NCI-H1694 (cell line): ENCODE data around the gene MARK3.
A peak's percentile ranks its signal among the peaks of the same experiment; 100 is the strongest.
"Not testable (repeated sequence)": the region's sequence is repeated elsewhere in the genome, so short reads cannot be mapped to it uniquely, and the experiment has no call there.

Source experiments
- DNase-seq: peaks from one replicate; lab custom pipeline; 2025; lab: John Stamatoyannopoulos, UW

The MARK3 gene

GRCh38 chr14:103514596-103515421 lies 129.6 kb downstream of the MARK3 start:
- no peak for DNase-seq

GRCh38 chr14:103516426-103517173 lies 131.4 kb downstream of the MARK3 start:
- no peak for DNase-seq

DNA sequence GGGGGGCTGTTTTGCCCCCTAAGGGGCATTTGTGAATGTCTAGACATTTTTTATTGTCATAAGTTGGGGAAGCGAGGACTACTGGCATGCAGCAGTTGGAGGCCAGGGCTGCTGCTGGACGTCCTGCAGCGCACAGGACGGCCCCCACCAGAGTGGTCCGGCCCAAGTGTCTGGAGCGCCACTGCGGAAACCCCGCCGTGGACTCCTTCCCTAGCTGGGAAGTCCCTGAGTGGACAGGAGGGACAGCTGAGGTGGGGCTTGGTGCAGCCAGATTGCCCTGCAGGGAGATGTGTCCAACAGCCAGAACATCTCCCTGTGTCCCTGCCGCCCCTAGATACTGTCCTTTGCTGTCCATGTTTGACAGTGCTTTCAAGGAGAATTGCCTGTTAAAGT lies 132.0 kb downstream of the MARK3 start:
- no peak for DNase-seq

GRCh38 chr14:103517721-103518421 lies 132.7 kb downstream of the MARK3 start:
- DNase-seq: no peak

DNA sequence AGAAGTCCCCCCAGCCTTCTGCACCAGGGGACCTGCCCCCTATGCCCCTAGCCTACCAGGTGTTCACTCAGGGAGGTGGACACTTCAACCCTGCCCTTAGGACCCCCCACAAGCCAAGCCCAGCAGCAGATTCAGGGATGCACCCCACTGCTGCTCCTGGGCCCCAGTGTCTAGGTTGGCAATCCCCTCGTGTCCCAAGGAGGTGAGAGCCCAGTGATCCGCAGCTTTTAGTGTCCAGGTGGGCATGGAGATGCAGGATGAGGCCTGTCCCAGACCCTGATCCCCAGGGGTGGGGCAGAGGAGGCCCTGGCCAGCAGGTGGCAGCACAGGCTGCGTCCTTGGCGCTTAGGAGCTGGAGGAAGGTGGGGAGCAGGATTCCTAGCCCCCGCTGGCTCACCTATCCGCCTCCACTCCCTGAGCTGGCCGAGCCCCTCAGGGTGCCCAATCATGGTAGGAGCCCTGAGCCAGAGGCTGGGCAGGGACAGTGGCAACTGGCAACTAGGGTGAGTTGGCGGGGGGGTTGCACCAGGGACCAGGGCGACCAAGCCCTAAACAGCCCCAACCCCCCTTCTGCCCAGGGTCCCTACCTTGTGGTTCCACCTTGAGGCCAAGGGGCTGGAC lies 133.3 kb downstream of the MARK3 start:
- peak; percentile 81 for DNase-seq

DNA sequence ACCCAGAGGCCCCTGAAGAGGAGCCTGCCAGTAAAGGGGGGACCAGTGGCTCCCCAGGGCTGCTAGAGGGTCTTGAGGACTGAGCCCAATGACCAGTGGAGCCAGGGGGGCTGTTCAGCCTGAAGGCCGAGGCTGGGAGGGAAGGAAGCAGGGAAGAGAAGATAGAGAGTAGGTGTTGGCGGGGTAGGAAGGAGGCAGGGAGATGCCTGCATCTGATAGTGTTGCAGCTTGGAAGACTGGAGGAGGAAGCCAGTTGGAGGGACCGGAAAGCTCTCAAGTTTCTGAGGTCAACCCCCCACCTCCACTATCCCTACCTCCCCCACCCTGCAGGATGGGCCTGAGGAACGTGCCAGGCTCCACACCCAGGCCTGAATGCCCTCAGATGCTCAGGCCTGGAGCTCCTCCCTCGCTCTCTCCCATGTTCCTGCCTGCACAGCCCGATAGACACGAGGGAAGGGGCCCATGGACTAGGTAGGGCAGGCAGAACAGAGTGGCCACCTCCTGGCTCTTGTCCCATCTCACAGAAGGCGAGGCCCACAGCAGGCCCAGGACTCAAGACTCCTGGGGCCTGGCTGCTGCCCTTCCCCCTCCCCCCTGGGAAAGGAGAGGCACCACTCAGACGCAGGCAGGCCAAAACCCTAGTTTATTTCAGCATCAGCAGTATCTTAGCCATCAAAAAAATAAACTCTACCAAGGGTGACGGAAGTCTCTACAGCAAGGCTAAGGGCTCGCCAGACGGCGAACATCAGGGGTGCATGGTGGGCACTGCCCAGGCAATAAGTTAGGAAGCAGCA lies 134.0 kb downstream of the MARK3 start:
- no peak for DNase-seq

GRCh38 chr14:103519837-103520212 lies 134.6 kb downstream of the MARK3 start:
- no peak for DNase-seq

DNA sequence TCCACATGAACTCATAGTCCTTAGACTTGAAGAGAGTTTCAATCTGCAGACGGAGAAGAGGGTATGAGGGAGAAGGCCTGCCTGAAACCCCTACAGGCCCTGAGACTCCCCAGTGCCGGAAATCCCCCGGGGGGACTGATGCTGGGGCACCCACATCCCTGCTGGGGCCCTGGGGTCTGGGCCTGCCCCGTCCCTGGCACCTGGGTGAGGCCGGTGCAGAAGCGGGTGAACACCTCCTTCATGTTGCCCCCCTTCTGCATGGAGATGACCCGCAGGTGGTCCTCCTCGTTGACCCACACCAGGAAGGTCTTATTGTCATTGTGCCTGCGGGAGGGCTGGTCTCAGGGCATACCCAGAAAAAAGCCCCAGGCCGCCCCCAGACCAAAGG lies 135.0 kb downstream of the MARK3 start:
- no peak for DNase-seq

GRCh38 chr14:103520657-103521437 lies 135.6 kb downstream of the MARK3 start:
- DNase-seq: peak; percentile 93

- DNase-seq: no peak
Measured at GRCh38 chr14:103521438-103521950, 136.3 kb downstream of the MARK3 start.

DNA sequence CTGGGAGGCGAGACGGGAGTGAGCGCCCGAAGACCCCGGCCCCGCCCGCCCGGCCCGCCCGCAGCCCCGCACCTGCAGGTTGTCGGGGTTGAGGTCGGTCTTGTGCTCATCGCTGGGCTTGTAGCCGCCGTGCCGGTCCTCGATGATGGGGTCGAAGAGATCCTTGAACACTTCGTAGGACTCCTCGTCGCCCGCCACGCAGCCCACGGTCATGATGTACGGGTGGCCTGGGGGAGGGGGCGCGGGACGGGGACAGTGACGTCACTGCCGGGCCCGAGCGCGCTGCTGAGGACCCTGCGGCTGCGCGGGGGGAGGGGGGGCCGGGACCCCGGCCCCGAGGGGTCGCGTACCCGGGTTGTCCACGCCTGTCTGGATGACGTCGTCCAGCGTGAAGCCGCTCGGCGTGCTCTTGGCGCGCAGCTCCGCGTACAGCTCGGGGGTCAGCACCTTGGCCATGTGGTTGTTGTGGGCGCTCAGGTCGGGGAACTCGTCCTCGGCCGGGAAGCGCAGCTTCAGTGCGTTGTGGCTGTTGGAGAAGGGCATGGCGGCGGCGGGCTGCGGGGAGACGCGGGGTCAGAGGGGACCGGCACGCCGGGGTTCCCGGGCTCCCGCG lies 136.8 kb downstream of the MARK3 start:
- DNase-seq: peak; percentile 33

- DNase-seq: peak; percentile 93
Measured at GRCh38 chr14:103522649-103523574, 137.7 kb downstream of the MARK3 start, which contains the start of gene CKB. CKB (minus strand) TSS chr14:103522830; CDS start chr14:103522493, 337 bp downstream.

- no peak for DNase-seq
Measured at GRCh38 chr14:103523575-103523954, 138.3 kb downstream of the MARK3 start.

- DNase-seq: no peak
Measured at GRCh38 chr14:103524002-103524935, 139.1 kb downstream of the MARK3 start.

DNA sequence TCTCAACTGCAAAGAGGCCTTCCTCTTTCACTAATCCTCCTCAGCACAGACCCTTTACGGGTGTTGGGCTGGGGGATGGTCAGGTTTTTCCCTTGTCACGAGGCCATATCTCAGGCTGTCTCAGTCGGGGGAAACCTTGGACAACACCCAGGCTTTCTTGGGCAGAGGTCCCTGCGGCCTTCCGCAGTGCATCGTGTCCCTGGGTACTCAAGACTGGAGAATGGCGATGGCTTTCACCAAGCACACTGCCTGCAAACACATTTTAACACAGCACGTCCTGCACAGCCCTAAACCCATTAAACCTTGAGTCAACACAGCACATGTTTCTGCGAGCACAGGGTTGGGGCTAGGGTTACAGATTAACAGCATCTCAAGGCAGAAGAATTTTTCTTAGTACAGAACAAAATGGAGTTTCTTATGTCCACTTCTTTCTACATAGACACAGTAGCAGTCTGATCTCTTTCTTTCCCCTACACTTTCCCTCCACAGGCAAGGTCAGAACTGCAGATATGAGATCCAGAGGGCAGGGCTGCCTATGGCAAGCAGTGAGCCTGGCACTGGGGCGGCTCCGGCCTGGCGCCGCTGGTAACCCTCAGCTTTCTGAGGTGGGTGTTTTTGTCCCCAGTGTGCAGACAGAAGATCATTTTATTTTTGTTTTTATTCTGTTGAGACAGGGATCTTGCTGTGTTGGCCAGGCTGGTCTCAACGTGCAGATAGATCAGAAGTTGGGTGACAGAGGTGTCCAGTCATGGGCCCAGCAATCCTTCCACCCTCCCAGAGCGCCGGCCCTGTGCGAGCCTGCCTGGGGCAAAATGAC lies 140.4 kb downstream of the MARK3 start:
- DNase-seq: not testable (repeated sequence)

DNA sequence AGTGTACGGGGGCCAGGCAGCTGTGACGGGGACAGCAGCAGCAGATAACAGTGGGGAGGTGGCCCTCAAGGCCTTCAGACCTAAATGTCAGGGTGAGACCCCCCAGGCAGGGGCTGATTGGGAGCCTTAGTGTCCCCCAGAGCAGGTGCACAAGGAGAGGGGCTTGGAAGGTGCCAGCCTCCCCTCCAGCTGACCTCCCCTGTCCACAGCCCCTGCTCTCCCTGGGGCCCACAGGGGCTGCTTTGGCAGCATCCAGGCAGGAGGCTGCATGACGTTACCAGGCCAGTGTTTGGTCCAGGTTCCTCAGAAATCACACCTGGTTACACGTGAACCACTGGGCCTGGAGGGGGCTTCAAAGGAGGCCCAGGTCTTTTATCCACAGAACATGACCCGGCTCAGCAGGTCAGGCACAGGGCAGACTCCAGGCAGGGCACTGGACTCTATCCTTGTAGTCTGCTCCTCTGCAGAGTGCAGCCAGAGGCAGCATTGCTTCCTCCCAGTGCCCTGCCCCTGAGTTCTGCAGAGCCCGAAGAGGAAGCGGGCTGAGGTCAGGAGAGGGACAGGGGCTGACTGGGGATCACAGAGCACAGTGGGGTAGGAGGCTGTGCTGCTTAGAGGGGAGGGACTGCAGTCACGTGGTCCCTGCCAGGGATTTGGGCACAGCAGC lies 141.2 kb downstream of the MARK3 start:
- DNase-seq: no peak
